DOHH2 (cell line): ENCODE results near the gene EIF2S1.

Experiments used
- H3F3A ChIP-seq: fragments of 200-600 bp; sonication (generic), shearing (Covaris generic); 2 replicates; pipeline ENCODE4 v1.6.0; 2016; ENCODE audit warnings: antibody characterized with exemption, mild to moderate bottlenecking; ENCODE audit not compliant: control insufficient read depth, insufficient read depth
- H3K27ac ChIP-seq: fragments of 200-600 bp; sonication (generic); 2 replicates; pipeline ENCODE4 v1.5.1; 2014; ENCODE audit warnings: low read depth, mild to moderate bottlenecking, low read length, moderate library complexity
- H3K27me3 ChIP-seq: fragments of 200-600 bp; sonication (generic); 2 replicates; pipeline ENCODE4 v1.6.1; 2014; ENCODE audit warnings: mild to moderate bottlenecking, low read length, mixed read lengths; ENCODE audit not compliant: control insufficient read depth
- H3K36me3 ChIP-seq: fragments of 200-600 bp; sonication (generic); 2 replicates; pipeline ENCODE4 v1.6.1; 2014; ENCODE audit warnings: mild to moderate bottlenecking, low read length, moderate library complexity, mixed read lengths; ENCODE audit not compliant: control insufficient read depth
- H3K4me1 ChIP-seq: fragments of 200-600 bp; sonication (generic); 2 replicates; pipeline ENCODE4 v1.6.1; 2014; ENCODE audit warnings: mild to moderate bottlenecking, low read length, mixed read lengths; ENCODE audit not compliant: control insufficient read depth
- H3K4me2 ChIP-seq: fragments of 200-600 bp; sonication (generic); 2 replicates; pipeline ENCODE4 v1.6.0; 2014; ENCODE audit warnings: mild to moderate bottlenecking, low read length, moderate library complexity
- H3K4me3 ChIP-seq: fragments of 200-600 bp; sonication (generic); 2 replicates; pipeline ENCODE4 v1.5.1; 2014; ENCODE audit warnings: mild to moderate bottlenecking, low read length, mixed read lengths
- H3K79me2 ChIP-seq: fragments of 200-600 bp; sonication (generic); 2 replicates; pipeline ENCODE4 v1.6.1; 2014; ENCODE audit warnings: mild to moderate bottlenecking, low read length, mixed read lengths; ENCODE audit not compliant: control insufficient read depth
- H3K9me2 ChIP-seq: fragments of 200-600 bp; sonication (generic); replicated peaks from 2 replicates; pipeline ENCODE4 v1.6.1; 2014; ENCODE audit warnings: mild to moderate bottlenecking, low read length, mixed read lengths; ENCODE audit not compliant: control insufficient read depth
- H3K9me3 ChIP-seq: fragments of 200-600 bp; sonication (generic); 2 replicates; pipeline ENCODE4 v1.6.1; 2014; ENCODE audit warnings: antibody characterized with exemption, low read length, mixed read lengths; ENCODE audit not compliant: control insufficient read depth, insufficient read depth
- H4K20me1 ChIP-seq: fragments of 200-600 bp; sonication (generic); 2 replicates; pipeline ENCODE4 v1.6.0; 2014; ENCODE audit warnings: low read depth, mild to moderate bottlenecking, antibody characterized with exemption, low read length, moderate library complexity; ENCODE audit not compliant: control insufficient read depth, insufficient read depth
- EZH2phosphoT487 ChIP-seq: fragments of 200-600 bp; sonication (generic); IDR thresholded peaks from 2 replicates; pipeline ENCODE4 v1.6.1; 2017; ENCODE audit warnings: borderline replicate concordance, mild to moderate bottlenecking, antibody characterized with exemption, low read length, moderate library complexity, mixed read lengths
- TF ChIP-seq, protein P1 (sequence below): fragments of 200-600 bp; sonication (generic); IDR thresholded peaks from one replicate; pipeline ENCODE4 v1.5.1; 2014; ENCODE audit warnings: antibody characterized with exemption, mild to moderate bottlenecking, low read depth, low read length; ENCODE audit not compliant: poor library complexity, severe bottlenecking

EIF2S1 gene

GRCh38 chr14:67410313-67410712, 50.2 kb downstream of the EIF2S1 start:
- TF ChIP-seq, protein P1, sequence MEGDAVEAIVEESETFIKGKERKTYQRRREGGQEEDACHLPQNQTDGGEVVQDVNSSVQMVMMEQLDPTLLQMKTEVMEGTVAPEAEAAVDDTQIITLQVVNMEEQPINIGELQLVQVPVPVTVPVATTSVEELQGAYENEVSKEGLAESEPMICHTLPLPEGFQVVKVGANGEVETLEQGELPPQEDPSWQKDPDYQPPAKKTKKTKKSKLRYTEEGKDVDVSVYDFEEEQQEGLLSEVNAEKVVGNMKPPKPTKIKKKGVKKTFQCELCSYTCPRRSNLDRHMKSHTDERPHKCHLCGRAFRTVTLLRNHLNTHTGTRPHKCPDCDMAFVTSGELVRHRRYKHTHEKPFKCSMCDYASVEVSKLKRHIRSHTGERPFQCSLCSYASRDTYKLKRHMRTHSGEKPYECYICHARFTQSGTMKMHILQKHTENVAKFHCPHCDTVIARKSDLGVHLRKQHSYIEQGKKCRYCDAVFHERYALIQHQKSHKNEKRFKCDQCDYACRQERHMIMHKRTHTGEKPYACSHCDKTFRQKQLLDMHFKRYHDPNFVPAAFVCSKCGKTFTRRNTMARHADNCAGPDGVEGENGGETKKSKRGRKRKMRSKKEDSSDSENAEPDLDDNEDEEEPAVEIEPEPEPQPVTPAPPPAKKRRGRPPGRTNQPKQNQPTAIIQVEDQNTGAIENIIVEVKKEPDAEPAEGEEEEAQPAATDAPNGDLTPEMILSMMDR, result no peak
- TF ChIP-seq EZH2phosphoT487, result no peak
- Histone ChIP-seq H3K36me3 (no peaks in the 10 kb centered on the region), H3K4me3 (no peak overlapping the region)

DNA sequence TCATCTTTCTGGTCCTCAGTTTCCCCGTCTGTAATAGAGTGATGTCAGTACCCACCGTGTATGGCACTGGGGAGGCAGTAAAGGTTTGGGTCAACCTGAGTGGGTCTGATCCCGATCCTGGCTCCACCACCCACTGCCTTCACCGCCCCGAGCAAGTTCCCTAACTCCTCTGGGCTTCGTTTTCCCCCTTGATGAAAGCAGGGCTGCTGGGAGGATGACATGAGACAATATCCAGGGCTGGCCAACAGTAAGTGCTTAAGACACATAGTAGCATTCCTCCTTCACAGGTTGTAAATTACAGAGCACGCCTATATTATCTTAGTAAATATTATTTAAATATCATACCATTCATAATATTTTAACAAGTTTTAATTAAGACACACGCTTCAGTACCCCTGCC, 51.2 kb downstream of the EIF2S1 start:
- no peaks in the 10 kb centered on the region for H4K20me1 ChIP-seq

More at GRCh38 chr14:67410313-67410712, 50.2 kb downstream of the EIF2S1 start:
- H3F3A ChIP-seq, result no peaks in the 10 kb centered on the region
- no peak overlapping the region for H3K27ac ChIP-seq
- H3K79me2 ChIP-seq, result no peaks in the 10 kb centered on the region
- no peaks in the 10 kb centered on the region for H3K9me3 ChIP-seq
- H3K27me3 ChIP-seq, result no peaks in the 10 kb centered on the region
- H3K9me2 ChIP-seq, result no peaks in the 10 kb centered on the region
- H3K4me1 ChIP-seq, result no peaks in the 10 kb centered on the region
- H3K4me2 ChIP-seq, result no peak overlapping the region
- H4K20me1 ChIP-seq, result no peaks in the 10 kb centered on the region

GRCh38 chr14:67411820-67412421, 51.8 kb downstream of the EIF2S1 start, which contains the start of gene PLEK2:
Gene PLEK2 (minus strand): TSS chr14:67412165. CDS start chr14:67412059, 106 bp downstream.
- Histone ChIP-seq H3K4me2 (no peak within 1 kb of the TSS), H3K79me2 (no peaks in the 10 kb centered on the region), H3K4me1 (no peaks in the 10 kb centered on the region), H3F3A (no peaks in the 10 kb centered on the region), H3K27me3 (no peaks in the 10 kb centered on the region), H3K9me3 (no peaks in the 10 kb centered on the region), H3K36me3 (no peaks in the 10 kb centered on the region), H3K9me2 (no peaks in the 10 kb centered on the region), H3K27ac (no peak within 1 kb of the TSS), H3K4me3 (no peak within 1 kb of the TSS), H4K20me1 (no peaks in the 10 kb centered on the region)
- TF ChIP-seq EZH2phosphoT487, result no peak
- TF ChIP-seq, protein P1, result no peak

More for the DNA sequence above, 51.2 kb downstream of the EIF2S1 start:
- Histone ChIP-seq H3K9me3 (no peaks in the 10 kb centered on the region), H3K4me3 (no peak overlapping the region), H3F3A (no peaks in the 10 kb centered on the region), H3K36me3 (no peaks in the 10 kb centered on the region), H3K9me2 (no peaks in the 10 kb centered on the region), H3K4me2 (no peak overlapping the region), H3K27me3 (no peaks in the 10 kb centered on the region), H3K4me1 (no peaks in the 10 kb centered on the region), H3K79me2 (no peaks in the 10 kb centered on the region), H3K27ac (no peak overlapping the region)
- TF ChIP-seq, protein P1, result no peak
- no peak for TF ChIP-seq EZH2phosphoT487
